ENCODE measurements around the gene HBA2. TPM values are rescaled to one million over a fixed set of nuclear protein-coding genes. Genes with fewer than 3 reads are reported as not detected.
"Not testable (repeated sequence)": the region's sequence is repeated elsewhere in the genome, so short reads cannot be mapped to it uniquely, and the experiment has no call there.

The HBA2 gene
- polyA plus RNA-seq (2013, experiment 1 of 2), result 0.93 TPM
- 1.5 TPM for polyA plus RNA-seq (2013, experiment 2 of 2)

- H3K18ac ChIP-seq (ENCODE audit: low read length); H3K4ac ChIP-seq (ENCODE audit: low read depth, low read length); H3K23ac ChIP-seq (ENCODE audit: low read length); H4K8ac ChIP-seq (ENCODE audit: low read depth, low read length); H2BK120ac ChIP-seq (ENCODE audit: low read depth, low read length); H2AK5ac ChIP-seq (ENCODE audit: low read length); H3K79me1 ChIP-seq (ENCODE audit: low read length); H2BK15ac ChIP-seq (replicated peaks; ENCODE audit: low read depth); H3K9ac ChIP-seq (ENCODE audit: low read length); H3K27ac ChIP-seq (ENCODE audit: low read depth, low read length); H3K79me2 ChIP-seq (ENCODE audit: control insufficient read depth, insufficient read depth, low read length); H3K4me1 ChIP-seq (ENCODE audit: control insufficient read depth, low read depth, low read length); H3K4me2 ChIP-seq (ENCODE audit: low read length); H3K4me3 ChIP-seq (ENCODE audit: low read length); H3K56ac ChIP-seq (ENCODE audit: low read length); H2BK5ac ChIP-seq (ENCODE audit: low read length); H3K36me3 ChIP-seq (ENCODE audit: control insufficient read depth, insufficient read depth, low read length); H4K5ac ChIP-seq (ENCODE audit: low read length); DNase-seq: not testable (repeated sequence)
- H3K27me3 ChIP-seq (ENCODE audit: insufficient read depth, low read length, poor library complexity), result peaks cover 31% of the 10 kb centered on the region
- WGBS (ENCODE audit: extremely low coverage, insufficient coverage, low lambda C conversion rate), result no CpG with 5 or more reads among the region's 74 CpGs
Measured at GRCh38 chr16:172374-172941, at the start of gene HBA2. HBA2 (plus strand) TSS chr16:172876; CDS start chr16:172913, 37 bp downstream.

GRCh38 chr16:123558-124350, 48.9 kb upstream of the HBA2 start:
- not testable (repeated sequence) for H2BK15ac ChIP-seq (replicated peaks; ENCODE audit: low read depth); H3K18ac ChIP-seq (ENCODE audit: low read length); H2BK5ac ChIP-seq (ENCODE audit: low read length); H3K23ac ChIP-seq (ENCODE audit: low read length); DNase-seq; H3K4me2 ChIP-seq (ENCODE audit: low read length); H4K5ac ChIP-seq (ENCODE audit: low read length); H3K27me3 ChIP-seq (ENCODE audit: insufficient read depth, low read length, poor library complexity); H4K8ac ChIP-seq (ENCODE audit: low read depth, low read length); H3K27ac ChIP-seq (ENCODE audit: low read depth, low read length); H3K4ac ChIP-seq (ENCODE audit: low read depth, low read length); H3K4me1 ChIP-seq (ENCODE audit: control insufficient read depth, low read depth, low read length); H3K79me1 ChIP-seq (ENCODE audit: low read length); H3K56ac ChIP-seq (ENCODE audit: low read length); H2AK5ac ChIP-seq (ENCODE audit: low read length); H2BK120ac ChIP-seq (ENCODE audit: low read depth, low read length); H3K79me2 ChIP-seq (ENCODE audit: control insufficient read depth, insufficient read depth, low read length); H3K4me3 ChIP-seq (ENCODE audit: low read length); H3K9ac ChIP-seq (ENCODE audit: low read length); H3K36me3 ChIP-seq (ENCODE audit: control insufficient read depth, insufficient read depth, low read length)
- no CpG with 5 or more reads among the region's 19 CpGs for WGBS (ENCODE audit: extremely low coverage, insufficient coverage, low lambda C conversion rate)

DNA sequence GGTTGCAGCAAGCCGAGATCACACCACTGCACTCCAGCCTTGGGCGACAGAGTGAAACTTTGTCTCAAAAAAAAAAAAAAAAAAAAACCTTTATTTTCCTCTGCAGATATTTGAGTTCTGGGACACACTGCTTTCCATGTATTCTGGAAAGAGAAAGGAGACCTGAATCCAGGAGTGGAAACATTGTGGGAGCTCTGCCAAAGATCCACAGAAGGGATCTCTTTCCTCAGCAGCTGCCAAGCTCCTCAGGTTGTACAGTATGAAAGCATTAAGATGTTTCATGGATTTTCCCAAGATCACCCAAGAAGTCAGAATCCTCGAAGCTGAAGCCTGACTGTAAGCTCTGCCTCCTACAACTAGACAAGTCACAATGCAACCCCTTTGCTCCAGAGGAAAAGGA, 47.7 kb upstream of the HBA2 start:
- Histone ChIP-seq H2BK15ac (replicated peaks; ENCODE audit: low read depth) (no peak overlapping the region), H4K5ac (ENCODE audit: low read length) (no peak overlapping the region), H4K8ac (ENCODE audit: low read depth, low read length) (no peak overlapping the region), H3K4me3 (ENCODE audit: low read length) (no peak overlapping the region), H3K9ac (ENCODE audit: low read length) (no peak overlapping the region), H3K27me3 (ENCODE audit: insufficient read depth, low read length, poor library complexity) (no peaks in the 10 kb centered on the region), H3K4me2 (ENCODE audit: low read length) (no peak overlapping the region), H3K4me1 (ENCODE audit: control insufficient read depth, low read depth, low read length) (no peaks in the 10 kb centered on the region), H3K4ac (ENCODE audit: low read depth, low read length) (no peak overlapping the region), H3K27ac (ENCODE audit: low read depth, low read length) (no peak overlapping the region), H3K23ac (ENCODE audit: low read length) (no peak overlapping the region), H2BK120ac (ENCODE audit: low read depth, low read length) (no peak overlapping the region), H2BK5ac (ENCODE audit: low read length) (no peak overlapping the region), H2AK5ac (ENCODE audit: low read length) (no peak overlapping the region), H3K79me1 (ENCODE audit: low read length) (no peaks in the 10 kb centered on the region), H3K56ac (ENCODE audit: low read length) (no peak overlapping the region), H3K79me2 (ENCODE audit: control insufficient read depth, insufficient read depth, low read length) (no peaks in the 10 kb centered on the region), H3K36me3 (ENCODE audit: control insufficient read depth, insufficient read depth, low read length) (no peaks in the 10 kb centered on the region), H3K18ac (ENCODE audit: low read length) (no peak overlapping the region)
- no CpG with 5 or more reads among the region's 3 CpGs for WGBS (ENCODE audit: extremely low coverage, insufficient coverage, low lambda C conversion rate)
- no peak for DNase-seq

- H3K4me3 ChIP-seq (ENCODE audit: low read length), result no peak overlapping the region
- H2BK15ac ChIP-seq (replicated peaks; ENCODE audit: low read depth), result no peak overlapping the region
- no peak overlapping the region for H3K4me2 ChIP-seq (ENCODE audit: low read length)
- no peak overlapping the region for H3K56ac ChIP-seq (ENCODE audit: low read length)
- no peaks in the 10 kb centered on the region for H3K27me3 ChIP-seq (ENCODE audit: insufficient read depth, low read length, poor library complexity)
- H3K27ac ChIP-seq (ENCODE audit: low read depth, low read length), result no peak overlapping the region
- no peaks in the 10 kb centered on the region for H3K79me2 ChIP-seq (ENCODE audit: control insufficient read depth, insufficient read depth, low read length)
- DNase-seq, result no peak
- H3K23ac ChIP-seq (ENCODE audit: low read length), result no peak overlapping the region
- no peaks in the 10 kb centered on the region for H3K79me1 ChIP-seq (ENCODE audit: low read length)
- WGBS (ENCODE audit: extremely low coverage, insufficient coverage, low lambda C conversion rate), result no CpG with 5 or more reads among the region's 2 CpGs
- H3K4me1 ChIP-seq (ENCODE audit: control insufficient read depth, low read depth, low read length), result no peaks in the 10 kb centered on the region
- H3K18ac ChIP-seq (ENCODE audit: low read length), result no peak overlapping the region
- H3K36me3 ChIP-seq (ENCODE audit: control insufficient read depth, insufficient read depth, low read length), result no peaks in the 10 kb centered on the region
- no peak overlapping the region for H2BK120ac ChIP-seq (ENCODE audit: low read depth, low read length)
- no peak overlapping the region for H4K8ac ChIP-seq (ENCODE audit: low read depth, low read length)
- H3K9ac ChIP-seq (ENCODE audit: low read length), result no peak overlapping the region
- no peak overlapping the region for H3K4ac ChIP-seq (ENCODE audit: low read depth, low read length)
- no peak overlapping the region for H2AK5ac ChIP-seq (ENCODE audit: low read length)
- no peak overlapping the region for H2BK5ac ChIP-seq (ENCODE audit: low read length)
- H4K5ac ChIP-seq (ENCODE audit: low read length), result no peak overlapping the region
Measured at GRCh38 chr16:129075-129474, 43.6 kb upstream of the HBA2 start.

DNA sequence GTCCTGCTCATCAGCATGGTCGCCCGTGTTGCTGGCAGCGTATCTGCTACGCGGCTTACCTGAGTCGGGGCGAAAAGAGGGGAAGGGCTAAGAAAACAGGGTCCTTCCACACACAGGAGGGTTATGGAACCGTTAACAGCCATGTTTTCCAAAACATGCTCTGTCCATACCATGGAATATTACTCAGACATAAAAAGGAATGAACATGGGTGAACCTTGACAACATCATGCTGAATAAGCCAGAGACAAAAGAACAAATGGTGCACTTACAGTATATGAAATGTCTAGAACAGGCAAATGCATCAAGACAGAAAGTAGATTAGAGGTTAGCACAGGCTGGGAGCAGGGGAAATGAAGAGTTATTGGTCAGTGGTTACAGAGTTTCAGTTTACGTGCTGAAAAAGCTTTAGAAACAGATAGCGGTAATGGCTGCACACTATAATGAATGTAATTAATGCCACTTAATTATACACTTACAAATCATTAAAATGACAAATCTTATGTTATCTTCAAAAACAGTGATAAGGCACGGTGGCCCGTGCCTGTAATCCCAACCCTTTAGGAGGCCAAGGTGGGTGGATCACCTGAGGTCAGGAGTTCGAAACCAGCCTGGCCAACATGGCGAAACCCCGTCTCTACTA, 42.0 kb upstream of the HBA2 start:
- Histone ChIP-seq H3K23ac (ENCODE audit: low read length) (no peak overlapping the region), H2BK120ac (ENCODE audit: low read depth, low read length) (no peak overlapping the region)
- no peak for DNase-seq

More for the DNA sequence above, 42.0 kb upstream of the HBA2 start:
- H3K27ac ChIP-seq (ENCODE audit: low read depth, low read length), result no peak overlapping the region
- no peak overlapping the region for H3K4me3 ChIP-seq (ENCODE audit: low read length)
- no peak overlapping the region for H2AK5ac ChIP-seq (ENCODE audit: low read length)
- no peak overlapping the region for H4K5ac ChIP-seq (ENCODE audit: low read length)
- no peaks in the 10 kb centered on the region for H3K4me1 ChIP-seq (ENCODE audit: control insufficient read depth, low read depth, low read length)
- no peaks in the 10 kb centered on the region for H3K27me3 ChIP-seq (ENCODE audit: insufficient read depth, low read length, poor library complexity)
- H2BK15ac ChIP-seq (replicated peaks; ENCODE audit: low read depth), result no peak overlapping the region
- H4K8ac ChIP-seq (ENCODE audit: low read depth, low read length), result no peak overlapping the region
- no peak overlapping the region for H3K9ac ChIP-seq (ENCODE audit: low read length)
- H3K79me1 ChIP-seq (ENCODE audit: low read length), result no peaks in the 10 kb centered on the region
- no peaks in the 10 kb centered on the region for H3K79me2 ChIP-seq (ENCODE audit: control insufficient read depth, insufficient read depth, low read length)
- H3K4me2 ChIP-seq (ENCODE audit: low read length), result no peak overlapping the region
- H3K36me3 ChIP-seq (ENCODE audit: control insufficient read depth, insufficient read depth, low read length), result no peaks in the 10 kb centered on the region
- H3K18ac ChIP-seq (ENCODE audit: low read length), result no peak overlapping the region
- H3K56ac ChIP-seq (ENCODE audit: low read length), result no peak overlapping the region
- no CpG with 5 or more reads among the region's 15 CpGs for WGBS (ENCODE audit: extremely low coverage, insufficient coverage, low lambda C conversion rate)
- H3K4ac ChIP-seq (ENCODE audit: low read depth, low read length), result no peak overlapping the region
- no peak overlapping the region for H2BK5ac ChIP-seq (ENCODE audit: low read length)
